BLaER1 treated with 17β-estradiol and CSF1 and Interleukin-3, amounts not matched to agents 10 nM and 100 nM (cell line): ENCODE results near the gene MTHFD1L.
A peak's percentile ranks its signal among the peaks of the same experiment; 100 is the strongest.
"Not testable (repeated sequence)": the region's sequence is repeated elsewhere in the genome, so short reads cannot be mapped to it uniquely, and the experiment has no call there.

Source experiments
- H3K27ac ChIP-seq, 11 experiments: shearing (Covaris generic); formaldehyde crosslinking; 2 replicates each; pipeline ENCODE4 v1.8.1; 2022
- H3K27me3 ChIP-seq, 11 experiments: shearing (Covaris generic); formaldehyde crosslinking; 2 replicates each; pipeline ENCODE4 v1.8.1; 2022
- H3K36me3 ChIP-seq, 11 experiments: shearing (Covaris generic); formaldehyde crosslinking; 2 replicates each; pipeline ENCODE4 v1.8.1; 2022
- H3K4me1 ChIP-seq, 10 experiments: shearing (Covaris generic); formaldehyde crosslinking; 2 replicates each; pipeline ENCODE4 v1.8.1; 2022
- H3K4me2 ChIP-seq, 11 experiments: shearing (Covaris generic); formaldehyde crosslinking; 2 replicates each; pipeline ENCODE4 v1.8.1; 2022
- H3K4me3 ChIP-seq, 10 experiments: shearing (Covaris generic); formaldehyde crosslinking; 2 replicates each; pipeline ENCODE4 v1.8.1; 2022
- H3K9ac ChIP-seq, 11 experiments: shearing (Covaris generic); formaldehyde crosslinking; 2 replicates each; pipeline ENCODE4 v1.8.1; 2022
- H3K9me3 ChIP-seq, 11 experiments: shearing (Covaris generic); formaldehyde crosslinking; replicated peaks in 1 of 11; 2 replicates each; pipeline ENCODE4 v1.8.1; 2022
- H4K20me1 ChIP-seq, 11 experiments: shearing (Covaris generic); formaldehyde crosslinking; 2 replicates each; pipeline ENCODE4 v1.8.1; 2022
- Cebpa-rat ChIP-seq, 11 experiments: shearing (Covaris generic); IDR thresholded peaks; 2 replicates each; pipeline ENCODE4 v1.8.1; 2022

The MTHFD1L gene

GRCh38 chr6:151027936-151028838 is 162.7 kb downstream of the MTHFD1L start:
- Histone ChIP-seq H3K36me3 (peaks cover 52 to 93% (median 79%) of the 10 kb centered on the region in 11 experiments), H3K27me3 (no peaks in the 10 kb centered on the region), H3K4me3 (no peak overlapping the region), H4K20me1 (no peaks in the 10 kb centered on the region; a peak in 1 of 22 replicates), H3K9ac (no peak overlapping the region), H3K9me3 (peaks cover 0 to 26% (median 21%) of the 10 kb centered on the region in 11 experiments; a peak in 18 of 22 replicates), H3K4me2 (peak overlapping the region in 3 of 11 experiments; percentile 11 to 37 (median 33); a peak in 2 of 22 replicates), H3K4me1 (peaks cover 0 to 20% (median 10%) of the 10 kb centered on the region in 10 experiments; a peak in 16 of 20 replicates), H3K27ac (no peak overlapping the region)
- TF ChIP-seq Cebpa-rat (IDR thresholded peaks at IDR 0.05) = no peak

- H4K20me1 ChIP-seq = no peaks in the 10 kb centered on the region; a peak in 1 of 22 replicates
- H3K9ac ChIP-seq = no peak overlapping the region
- H3K4me2 ChIP-seq = peak overlapping the region in 1 of 11 experiments; percentile 33; a peak in 1 of 22 replicates
- H3K36me3 ChIP-seq = peaks cover 48 to 93% (median 77%) of the 10 kb centered on the region in 11 experiments
- H3K4me3 ChIP-seq = no peak overlapping the region
- no peak for TF ChIP-seq Cebpa-rat (IDR thresholded peaks at IDR 0.05)
- no peak overlapping the region for H3K27ac ChIP-seq
- peaks cover 6 to 20% (median 16%) of the 10 kb centered on the region in 10 experiments; a peak in 18 of 20 replicates for H3K4me1 ChIP-seq
- H3K9me3 ChIP-seq = peaks cover 0 to 26% (median 21%) of the 10 kb centered on the region in 11 experiments; a peak in 18 of 22 replicates
- no peaks in the 10 kb centered on the region for H3K27me3 ChIP-seq
These were observed 164.5 kb downstream of the MTHFD1L start for GRCh38 chr6:151029970-151030369.

GRCh38 chr6:151032034-151032433 is 166.5 kb downstream of the MTHFD1L start:
- Histone ChIP-seq H3K36me3 (peaks cover 53 to 95% (median 87%) of the 10 kb centered on the region in 11 experiments), H3K4me1 (peaks cover 9 to 38% (median 30%) of the 10 kb centered on the region in 10 experiments; a peak in 18 of 20 replicates)

GRCh38 chr6:151034825-151035781 is 169.6 kb downstream of the MTHFD1L start:
- no peak overlapping the region for H3K4me3 ChIP-seq
- TF ChIP-seq Cebpa-rat (IDR thresholded peaks at IDR 0.05) = no peak
- peaks cover 0 to 40% (median 32%) of the 10 kb centered on the region in 10 experiments; a peak in 18 of 20 replicates for H3K4me1 ChIP-seq
- peaks cover 64 to 100% (median 88%) of the 10 kb centered on the region in 11 experiments for H3K36me3 ChIP-seq
- no peak overlapping the region for H3K9ac ChIP-seq
- no peaks in the 10 kb centered on the region for H3K27me3 ChIP-seq
- peak overlapping the region in 5 of 11 experiments; percentile 19 to 48 (median 24); a peak in 6 of 22 replicates for H3K4me2 ChIP-seq
- H3K27ac ChIP-seq = no peak overlapping the region
- H4K20me1 ChIP-seq = peaks cover 0 to 12% (median 0%) of the 10 kb centered on the region in 11 experiments; a peak in 4 of 22 replicates
- 0 out of 22 replicates have a peak, but pooled peaks cover 0 to 3% (median 0%) of the 10 kb centered on the region in 11 experiments for H3K9me3 ChIP-seq

More at GRCh38 chr6:151032034-151032433, 166.5 kb downstream of the MTHFD1L start:
- no peak for TF ChIP-seq Cebpa-rat (IDR thresholded peaks at IDR 0.05)
- no peak overlapping the region for H3K4me2 ChIP-seq
- H3K9me3 ChIP-seq = peaks cover 0 to 21% (median 17%) of the 10 kb centered on the region in 11 experiments; a peak in 18 of 22 replicates
- H3K9ac ChIP-seq = no peak overlapping the region
- H3K27ac ChIP-seq = no peak overlapping the region
- H3K4me3 ChIP-seq = no peak overlapping the region
- H3K27me3 ChIP-seq = no peaks in the 10 kb centered on the region
- H4K20me1 ChIP-seq = no peaks in the 10 kb centered on the region; a peak in 1 of 22 replicates

- peak overlapping the region in 8 of 11 experiments; percentile 3 to 48 (median 25); a peak in 11 of 22 replicates for H3K4me2 ChIP-seq
- H3K9ac ChIP-seq, H3K9me3 ChIP-seq, H3K4me3 ChIP-seq, H3K27me3 ChIP-seq: not testable (repeated sequence)
- H4K20me1 ChIP-seq = peaks cover 0 to 19% (median 0%) of the 10 kb centered on the region in 11 experiments; a peak in 7 of 22 replicates
- peaks cover 58 to 89% (median 78%) of the 10 kb centered on the region in 11 experiments for H3K36me3 ChIP-seq
- peaks cover 11 to 51% (median 43%) of the 10 kb centered on the region in 10 experiments for H3K4me1 ChIP-seq
- H3K27ac ChIP-seq = peak overlapping the region in 1 of 11 experiments; percentile 23; a peak in 1 of 22 replicates
These were observed 170.8 kb downstream of the MTHFD1L start for GRCh38 chr6:151036211-151036721.

GRCh38 chr6:151036869-151037680 is 171.6 kb downstream of the MTHFD1L start:
- Histone ChIP-seq H3K36me3 (peaks cover 53 to 81% (median 74%) of the 10 kb centered on the region in 11 experiments), H3K4me2 (peak overlapping the region in 6 of 11 experiments; percentile 1 to 48 (median 24); a peak in 3 of 22 replicates), H3K27ac (peak overlapping the region in 1 of 11 experiments; percentile 23; a peak in 1 of 22 replicates), H3K9ac (no peak overlapping the region), H3K9me3 (0 out of 22 replicates have a peak, but pooled peaks cover 0 to 3% (median 0%) of the 10 kb centered on the region in 11 experiments), H3K4me1 (peaks cover 16 to 59% (median 51%) of the 10 kb centered on the region in 10 experiments), H3K4me3 (no peak overlapping the region), H4K20me1 (peaks cover 0 to 19% (median 0%) of the 10 kb centered on the region in 11 experiments; a peak in 7 of 22 replicates), H3K27me3 (no peaks in the 10 kb centered on the region)
- TF ChIP-seq Cebpa-rat (IDR thresholded peaks at IDR 0.05) = no peak

GRCh38 chr6:151038616-151039015 is 173.1 kb downstream of the MTHFD1L start:
- no peak overlapping the region for H3K9ac ChIP-seq
- no peak overlapping the region for H3K4me3 ChIP-seq
- peaks cover 38 to 72% (median 59%) of the 10 kb centered on the region in 11 experiments for H3K36me3 ChIP-seq
- H3K4me2 ChIP-seq = no peak overlapping the region
- no peaks in the 10 kb centered on the region for H3K27me3 ChIP-seq
- H3K9me3 ChIP-seq = no peaks in the 10 kb centered on the region
- no peak for TF ChIP-seq Cebpa-rat (IDR thresholded peaks at IDR 0.05)
- H3K4me1 ChIP-seq = peaks cover 20 to 73% (median 62%) of the 10 kb centered on the region in 10 experiments
- H3K27ac ChIP-seq = peak overlapping the region in 1 of 11 experiments; percentile 6; a peak in 1 of 22 replicates
- peaks cover 0 to 19% (median 0%) of the 10 kb centered on the region in 11 experiments; a peak in 7 of 22 replicates for H4K20me1 ChIP-seq
